GM12878 (cell line): ENCODE data around the gene COPB1.

Source experiments
- HDAC2 ChIP-seq: fragments of 200-600 bp; sonication (generic); IDR thresholded peaks from 2 replicates; pipeline ENCODE4 v1.6.1; 2017
- MTA3 ChIP-seq: IDR thresholded peaks from 2 replicates; pipeline ENCODE4 v1.6.1; 2012; ENCODE audit warnings: low read length, inconsistent platforms, borderline replicate concordance
- TF ChIP-seq, protein P1 (sequence below): IDR thresholded peaks from 2 replicates; pipeline ENCODE4 v1.6.1; 2012; ENCODE audit warnings: low read depth, low read length, improper control_type of control experiment
- TF ChIP-seq, protein P2 (sequence below), 3 experiments: IDR thresholded peaks in 2 of 3; conservative IDR thresholded peaks in 1 of 3; 2 replicates each; pipeline ENCODE4 v1.5.1; 2011; ENCODE audit warnings: low read depth in 3 of 3, low read length in 3 of 3, mild to moderate bottlenecking in 3 of 3, control low read depth in 2 of 3, moderate library complexity in 2 of 3, inconsistent platforms in 1 of 3, mixed read lengths in 1 of 3; ENCODE audit not compliant: control insufficient read depth in 2 of 3, insufficient read depth in 1 of 3; ENCODE audit errors: extremely low read depth in 1 of 3

DNA sequence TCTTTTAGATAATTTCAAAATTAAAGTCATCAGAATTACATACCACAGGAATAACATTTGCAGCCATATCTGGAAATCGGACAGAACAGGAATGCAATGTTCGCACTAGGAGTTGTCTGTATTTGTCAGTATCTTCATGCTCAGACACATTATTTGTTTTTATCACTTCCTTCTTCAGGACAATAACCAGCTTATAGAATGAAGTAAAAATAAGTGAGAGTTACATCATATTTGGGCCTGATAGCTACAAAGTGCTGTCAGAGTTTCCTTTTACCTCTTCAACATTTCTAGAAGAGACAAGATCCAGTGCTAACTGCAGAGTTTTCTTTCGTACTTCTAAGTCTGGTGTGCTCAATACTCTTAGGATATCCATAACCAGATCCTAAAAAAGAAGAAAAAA, 18.9 kb downstream of the COPB1 start:
- TF ChIP-seq HDAC2 (no peak), MTA3 (no peak)
- TF ChIP-seq, protein P1, sequence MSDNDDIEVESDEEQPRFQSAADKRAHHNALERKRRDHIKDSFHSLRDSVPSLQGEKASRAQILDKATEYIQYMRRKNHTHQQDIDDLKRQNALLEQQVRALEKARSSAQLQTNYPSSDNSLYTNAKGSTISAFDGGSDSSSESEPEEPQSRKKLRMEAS = no peak
- TF ChIP-seq, protein P2, sequence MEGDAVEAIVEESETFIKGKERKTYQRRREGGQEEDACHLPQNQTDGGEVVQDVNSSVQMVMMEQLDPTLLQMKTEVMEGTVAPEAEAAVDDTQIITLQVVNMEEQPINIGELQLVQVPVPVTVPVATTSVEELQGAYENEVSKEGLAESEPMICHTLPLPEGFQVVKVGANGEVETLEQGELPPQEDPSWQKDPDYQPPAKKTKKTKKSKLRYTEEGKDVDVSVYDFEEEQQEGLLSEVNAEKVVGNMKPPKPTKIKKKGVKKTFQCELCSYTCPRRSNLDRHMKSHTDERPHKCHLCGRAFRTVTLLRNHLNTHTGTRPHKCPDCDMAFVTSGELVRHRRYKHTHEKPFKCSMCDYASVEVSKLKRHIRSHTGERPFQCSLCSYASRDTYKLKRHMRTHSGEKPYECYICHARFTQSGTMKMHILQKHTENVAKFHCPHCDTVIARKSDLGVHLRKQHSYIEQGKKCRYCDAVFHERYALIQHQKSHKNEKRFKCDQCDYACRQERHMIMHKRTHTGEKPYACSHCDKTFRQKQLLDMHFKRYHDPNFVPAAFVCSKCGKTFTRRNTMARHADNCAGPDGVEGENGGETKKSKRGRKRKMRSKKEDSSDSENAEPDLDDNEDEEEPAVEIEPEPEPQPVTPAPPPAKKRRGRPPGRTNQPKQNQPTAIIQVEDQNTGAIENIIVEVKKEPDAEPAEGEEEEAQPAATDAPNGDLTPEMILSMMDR (IDR thresholded peaks at IDR 0.05 in 2 of 3, conservative IDR thresholded peaks at IDR 0.05 in 1 of 3; ENCODE audit: control insufficient read depth in 2 of 3, extremely low read depth in 1 of 3, insufficient read depth in 1 of 3, low read depth in 3 of 3, low read length in 3 of 3) = no peak
